GM12874 (cell line): ENCODE data around the gene RTN3.

Experiments used
- CTCF ChIP-seq: IDR thresholded peaks from 2 replicates; pipeline ENCODE4 v1.5.1; 2011; ENCODE audit warnings: low read depth, mild to moderate bottlenecking, control low read depth, low read length, moderate library complexity; ENCODE audit not compliant: insufficient read depth

The RTN3 gene

GRCh38 chr11:63804259-63804658 lies 123.0 kb downstream of the RTN3 start:
- TF ChIP-seq CTCF: no peak

GRCh38 chr11:63805844-63806415 lies 124.6 kb downstream of the RTN3 start:
- no peak for TF ChIP-seq CTCF
